HepG2 (cell line): Measurements from ENCODE around the gene ZBTB7B. TPM values are rescaled to one million over a fixed set of nuclear protein-coding genes. Genes with fewer than 3 reads are reported as not detected.

Source experiments
- ATF1 ChIP-seq: IDR thresholded peaks from 2 replicates; pipeline ENCODE4 v1.6.1; 2016; ENCODE audit warnings: mild to moderate bottlenecking, control low read depth
- FOXO1 ChIP-seq: sonication (generic); formaldehyde crosslinking; IDR thresholded peaks from 2 replicates; pipeline ENCODE4 v1.4.0; 2020; ENCODE audit warnings: missing genetic modification reagents
- HINFP ChIP-seq: sonication (generic); formaldehyde crosslinking; IDR thresholded peaks from 2 replicates; pipeline ENCODE4 v1.4.0; 2020; ENCODE audit warnings: low read depth, mild to moderate bottlenecking, missing genetic modification reagents
- HNRNPK ChIP-seq: fragments of 200-400 bp; formaldehyde crosslinking; IDR thresholded peaks from 2 replicates; pipeline ENCODE4 v1.6.1; 2018; ENCODE audit warnings: low read length, low read depth, moderate library complexity, mild to moderate bottlenecking; ENCODE audit not compliant: poor library complexity, severe bottlenecking
- MBNL3 ChIP-seq: fragments of 250-450 bp; sonication (Bioruptor Pico); conservative IDR thresholded peaks from 2 replicates; pipeline ENCODE4 v1.8.0; 2022; ENCODE audit warnings: mild to moderate bottlenecking, inconsistent platforms
- NPAS2 ChIP-seq: sonication (generic); formaldehyde crosslinking; IDR thresholded peaks from 2 replicates; pipeline ENCODE4 v1.8.0; 2022; ENCODE audit warnings: mild to moderate bottlenecking, missing genetic modification reagents, borderline replicate concordance
- PHF21A ChIP-seq: sonication (generic); formaldehyde crosslinking; IDR thresholded peaks from 2 replicates; pipeline ENCODE4 v1.5.0; 2020; ENCODE audit warnings: mild to moderate bottlenecking, missing genetic modification reagents
- POLR2AphosphoS5 ChIP-seq: IDR thresholded peaks from 2 replicates; pipeline ENCODE4 v1.6.1; 2012; ENCODE audit warnings: low read depth, low read length
- RAD21 ChIP-seq: fragments of 450-650 bp; formaldehyde crosslinking; IDR thresholded peaks from 2 replicates; pipeline ENCODE4 v1.5.0; 2020; ENCODE audit warnings: mild to moderate bottlenecking
- RARA ChIP-seq: IDR thresholded peaks from 2 replicates; pipeline ENCODE4 v1.6.1; 2016; ENCODE audit warnings: missing genetic modification reagents, missing compliant biosample characterization
- RARG ChIP-seq: sonication (generic); formaldehyde crosslinking; IDR thresholded peaks from 2 replicates; pipeline ENCODE4 v1.4.0; 2020; ENCODE audit warnings: low read depth, mild to moderate bottlenecking, missing genetic modification reagents
- REXO4 ChIP-seq: sonication (generic); formaldehyde crosslinking; IDR thresholded peaks from 2 replicates; pipeline ENCODE4 v1.8.0; 2022; ENCODE audit warnings: missing genetic modification reagents, mild to moderate bottlenecking, borderline replicate concordance
- SMC3 ChIP-seq: IDR thresholded peaks from 2 replicates; pipeline ENCODE4 v1.6.1; 2011; ENCODE audit warnings: low read length, improper control_type of control experiment
- ZBTB43 ChIP-seq: sonication (generic); formaldehyde crosslinking; conservative IDR thresholded peaks from 2 replicates; pipeline ENCODE4 v1.4.0; 2020; ENCODE audit warnings: missing genetic modification reagents
- ZNF557 ChIP-seq: sonication (generic); formaldehyde crosslinking; IDR thresholded peaks from 2 replicates; pipeline ENCODE4 v1.4.0; 2020; ENCODE audit warnings: missing genetic modification reagents
- ZNF644 ChIP-seq: IDR thresholded peaks from 2 replicates; pipeline ENCODE4 v1.6.1; 2016; ENCODE audit warnings: low read depth
- polyA plus RNA-seq, 8 experiments: library from polyadenylated mRNA; depleted of rRNA in 3 of 8; stranded (reverse) in 7 of 8; unstranded in 1 of 8; fragments of >200 nt; fragmentation: Illumina TruSeq in 4 of 8; extraction: Trizol in 4 of 8; gene quantifications; 2 replicates each; pipeline versions ENCODE4 v1.2.1 to v1.2.3, GENCODE V29; 2011 to 2016; ENCODE audit warnings: low read depth in 4 of 8, missing spikeins in 1 of 8, mixed read lengths in 1 of 8; ENCODE audit not compliant: insufficient read depth in 1 of 8
- total RNA-seq, 5 experiments: library from RNA; depleted of rRNA; stranded (reverse); fragments of >200 nt; fragmentation: Illumina TruSeq; extraction: Trizol; gene quantifications; 2 replicates each; pipeline ENCODE4 v1.2.3, GENCODE V29; 2016; ENCODE audit warnings: low read depth in 1 of 5
- TF ChIP-seq, protein P1 (sequence below): sonication (generic); formaldehyde crosslinking; conservative IDR thresholded peaks from 2 replicates; pipeline ENCODE4 v1.8.0; 2022; ENCODE audit warnings: missing genetic modification reagents
- TF ChIP-seq, protein P2 (sequence below): IDR thresholded peaks from 2 replicates; pipeline ENCODE4 v1.6.1; 2012; ENCODE audit warnings: low read length, improper control_type of control experiment
- TF ChIP-seq, protein P3 (sequence below): sonication (generic); formaldehyde crosslinking; IDR thresholded peaks from 2 replicates; pipeline ENCODE4 v1.8.0; 2022; ENCODE audit warnings: mild to moderate bottlenecking, missing genetic modification reagents, moderate library complexity

ZBTB7B gene
- total and polyA plus RNA-seq, 2 of the 13 experiments (the other 11 are each of a cell fraction or from before 2014, with no cell fraction given) = 15.5 to 17.5 TPM

DNA sequence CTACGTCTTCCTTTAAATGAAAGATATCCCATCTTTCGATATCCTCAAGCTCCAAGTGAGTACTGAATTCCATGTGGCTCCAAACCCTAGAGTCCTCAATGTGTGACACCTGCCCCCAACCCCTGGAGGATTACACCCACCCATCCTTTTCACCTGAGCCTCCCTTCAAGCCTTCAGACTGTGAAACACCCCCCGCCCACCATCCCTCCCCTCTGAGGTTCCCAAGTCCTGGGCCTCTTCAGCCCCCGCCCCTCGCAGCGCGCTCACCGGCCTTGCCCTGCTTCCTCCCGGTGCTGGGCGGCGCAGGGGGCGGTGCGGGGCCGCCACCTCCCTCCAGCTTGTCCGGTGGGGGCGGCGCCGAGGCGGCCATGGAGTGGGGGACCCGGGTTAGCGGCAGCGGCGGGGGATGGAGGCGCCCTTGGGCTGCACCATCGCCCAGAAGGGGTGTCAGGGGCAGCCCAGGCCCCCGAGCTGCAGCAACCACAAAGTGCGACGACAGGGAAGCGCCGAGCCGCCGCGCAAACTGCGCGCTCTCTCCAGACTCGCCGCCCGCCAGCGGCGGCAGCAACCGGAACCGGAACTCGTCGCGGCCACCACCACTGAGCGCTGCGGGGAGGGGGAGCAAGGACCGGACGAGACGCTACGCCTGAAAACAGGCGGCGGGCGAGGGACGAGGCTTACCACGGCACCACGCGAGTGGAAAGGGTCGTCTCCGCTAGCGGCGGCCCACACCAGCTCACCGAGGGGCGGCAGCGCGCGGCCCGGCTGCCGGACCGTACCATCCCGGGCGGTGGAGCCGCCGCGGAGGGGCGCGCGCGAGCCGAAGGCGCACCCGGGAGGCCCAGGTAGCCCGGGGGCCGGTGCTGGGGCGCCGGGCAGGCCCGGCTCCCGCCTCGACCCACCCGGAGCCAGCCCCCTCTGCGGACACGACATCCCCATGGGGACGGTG lies 41.1 kb upstream of the ZBTB7B start, which contains the start of gene PYGO2 (continued):
- TF ChIP-seq, protein P1, sequence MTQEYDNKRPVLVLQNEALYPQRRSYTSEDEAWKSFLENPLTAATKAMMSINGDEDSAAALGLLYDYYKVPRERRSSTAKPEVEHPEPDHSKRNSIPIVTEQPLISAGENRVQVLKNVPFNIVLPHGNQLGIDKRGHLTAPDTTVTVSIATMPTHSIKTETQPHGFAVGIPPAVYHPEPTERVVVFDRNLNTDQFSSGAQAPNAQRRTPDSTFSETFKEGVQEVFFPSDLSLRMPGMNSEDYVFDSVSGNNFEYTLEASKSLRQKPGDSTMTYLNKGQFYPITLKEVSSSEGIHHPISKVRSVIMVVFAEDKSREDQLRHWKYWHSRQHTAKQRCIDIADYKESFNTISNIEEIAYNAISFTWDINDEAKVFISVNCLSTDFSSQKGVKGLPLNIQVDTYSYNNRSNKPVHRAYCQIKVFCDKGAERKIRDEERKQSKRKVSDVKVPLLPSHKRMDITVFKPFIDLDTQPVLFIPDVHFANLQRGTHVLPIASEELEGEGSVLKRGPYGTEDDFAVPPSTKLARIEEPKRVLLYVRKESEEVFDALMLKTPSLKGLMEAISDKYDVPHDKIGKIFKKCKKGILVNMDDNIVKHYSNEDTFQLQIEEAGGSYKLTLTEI (CRISPR knock-in tag) = no peak
- TF ChIP-seq, protein P2, sequence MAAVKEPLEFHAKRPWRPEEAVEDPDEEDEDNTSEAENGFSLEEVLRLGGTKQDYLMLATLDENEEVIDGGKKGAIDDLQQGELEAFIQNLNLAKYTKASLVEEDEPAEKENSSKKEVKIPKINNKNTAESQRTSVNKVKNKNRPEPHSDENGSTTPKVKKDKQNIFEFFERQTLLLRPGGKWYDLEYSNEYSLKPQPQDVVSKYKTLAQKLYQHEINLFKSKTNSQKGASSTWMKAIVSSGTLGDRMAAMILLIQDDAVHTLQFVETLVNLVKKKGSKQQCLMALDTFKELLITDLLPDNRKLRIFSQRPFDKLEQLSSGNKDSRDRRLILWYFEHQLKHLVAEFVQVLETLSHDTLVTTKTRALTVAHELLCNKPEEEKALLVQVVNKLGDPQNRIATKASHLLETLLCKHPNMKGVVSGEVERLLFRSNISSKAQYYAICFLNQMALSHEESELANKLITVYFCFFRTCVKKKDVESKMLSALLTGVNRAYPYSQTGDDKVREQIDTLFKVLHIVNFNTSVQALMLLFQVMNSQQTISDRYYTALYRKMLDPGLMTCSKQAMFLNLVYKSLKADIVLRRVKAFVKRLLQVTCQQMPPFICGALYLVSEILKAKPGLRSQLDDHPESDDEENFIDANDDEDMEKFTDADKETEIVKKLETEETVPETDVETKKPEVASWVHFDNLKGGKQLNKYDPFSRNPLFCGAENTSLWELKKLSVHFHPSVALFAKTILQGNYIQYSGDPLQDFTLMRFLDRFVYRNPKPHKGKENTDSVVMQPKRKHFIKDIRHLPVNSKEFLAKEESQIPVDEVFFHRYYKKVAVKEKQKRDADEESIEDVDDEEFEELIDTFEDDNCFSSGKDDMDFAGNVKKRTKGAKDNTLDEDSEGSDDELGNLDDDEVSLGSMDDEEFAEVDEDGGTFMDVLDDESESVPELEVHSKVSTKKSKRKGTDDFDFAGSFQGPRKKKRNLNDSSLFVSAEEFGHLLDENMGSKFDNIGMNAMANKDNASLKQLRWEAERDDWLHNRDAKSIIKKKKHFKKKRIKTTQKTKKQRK = no peak
- TF ChIP-seq FOXO1 = peak; percentile 59; the same call in 1 of the 2 replicates
- no peak for TF ChIP-seq RARG (CRISPR knock-in tag)
- TF ChIP-seq NPAS2 (CRISPR knock-in tag) = 0 out of 2 replicates have a peak, but pooled peaks have one; percentile 51
- no peak for TF ChIP-seq ZNF644 (CRISPR knock-in tag)
- TF ChIP-seq MBNL3 (CRISPR knock-in tag) = no peak
- peak; percentile 79 for TF ChIP-seq POLR2AphosphoS5
- no peak for TF ChIP-seq ZBTB43 (CRISPR knock-in tag)
- peak; percentile 95 for TF ChIP-seq RAD21 (CRISPR knock-in tag)
- TF ChIP-seq HNRNPK = peak; percentile 91
- no peak for TF ChIP-seq SMC3
- no peak for TF ChIP-seq REXO4
- TF ChIP-seq, protein P3, sequence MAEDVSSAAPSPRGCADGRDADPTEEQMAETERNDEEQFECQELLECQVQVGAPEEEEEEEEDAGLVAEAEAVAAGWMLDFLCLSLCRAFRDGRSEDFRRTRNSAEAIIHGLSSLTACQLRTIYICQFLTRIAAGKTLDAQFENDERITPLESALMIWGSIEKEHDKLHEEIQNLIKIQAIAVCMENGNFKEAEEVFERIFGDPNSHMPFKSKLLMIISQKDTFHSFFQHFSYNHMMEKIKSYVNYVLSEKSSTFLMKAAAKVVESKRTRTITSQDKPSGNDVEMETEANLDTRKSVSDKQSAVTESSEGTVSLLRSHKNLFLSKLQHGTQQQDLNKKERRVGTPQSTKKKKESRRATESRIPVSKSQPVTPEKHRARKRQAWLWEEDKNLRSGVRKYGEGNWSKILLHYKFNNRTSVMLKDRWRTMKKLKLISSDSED (CRISPR knock-in tag) = no peak
- peak; percentile 54; the same call in 1 of the 2 replicates for TF ChIP-seq PHF21A (CRISPR knock-in tag)
- TF ChIP-seq ZNF557 = peak; percentile 89; the same call in 1 of the 2 replicates
- no peak for TF ChIP-seq ATF1 (CRISPR knock-in tag)
- no peak; the same call in 1 of the 2 replicates for TF ChIP-seq RARA
- TF ChIP-seq HINFP (CRISPR knock-in tag) = no peak
